Measurements from ENCODE around the gene RAE1. TPM values are rescaled to one million over a fixed set of nuclear protein-coding genes. Genes with fewer than 3 reads are reported as not detected.

The RAE1 gene
- total RNA-seq, 1 experiment from 2014 or later, result 46.3 TPM

DNA sequence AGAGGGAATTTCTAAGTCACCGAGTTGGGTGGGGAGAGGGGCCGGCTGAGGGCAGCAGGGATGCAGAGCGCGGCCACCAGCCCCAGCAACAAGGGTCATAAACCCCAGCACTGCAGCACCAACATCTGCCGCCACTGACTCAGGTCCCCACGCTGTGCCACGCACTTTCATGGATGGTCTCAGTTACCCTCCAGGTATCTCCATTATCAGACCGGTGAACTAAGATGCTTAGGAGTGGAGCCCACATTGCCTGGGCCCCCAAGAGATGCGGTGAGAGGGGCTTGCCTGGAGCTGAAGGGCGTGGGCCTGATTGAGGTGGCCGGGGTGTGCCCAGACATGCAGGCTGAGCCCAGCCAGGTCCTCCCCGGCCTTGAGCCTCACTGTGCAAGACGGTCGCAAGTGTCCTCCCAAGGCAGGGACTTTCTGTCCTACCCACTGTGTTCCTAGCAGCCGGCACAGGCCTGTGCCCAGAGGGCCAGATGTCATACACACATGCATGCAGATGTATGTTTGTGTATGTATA, 59.4 kb downstream of the RAE1 start:
- ChIA-PET RAD21 (ENCODE audit: low non-redundant PET in 1 of 2, low total read pairs in 2 of 2, uncharacterized antibody in 2 of 2, unreplicated experiment in 2 of 2) (no interaction called here), CTCF (no interaction called here), POLR2A (no interaction called here)
- DNase-seq (ENCODE audit: low read depth, low spot score) (no peak), ATAC-seq (no peak)
- Histone ChIP-seq H4K20me1 (ENCODE audit: insufficient read depth) (no peaks in the 10 kb centered on the region), H3K9ac (ENCODE audit: low read length) (no peak overlapping the region), H3K4me2 (ENCODE audit: low read length) (no peak overlapping the region), H2AFZ (ENCODE audit: low read depth, low read length, poor library complexity, severe bottlenecking) (no peak overlapping the region), H3K27me3 (ENCODE audit: insufficient read depth, low read length) (no peaks in the 10 kb centered on the region), H3K4me3 (replicated peaks in 1 of 2; ENCODE audit: low read depth in 1 of 2, low read length in 2 of 2) (no peak overlapping the region), H3K36me3 (ENCODE audit: control insufficient read depth in 1 of 2, insufficient read depth in 2 of 2, low read length in 2 of 2) (peaks cover 2 to 11% of the 10 kb centered on the region in 2 experiments; a peak in 2 of 4 replicates), H3K9me2 (ENCODE audit: insufficient read depth) (no peaks in the 10 kb centered on the region), H3K9me3 (ENCODE audit: control insufficient read depth in 1 of 2, insufficient read depth in 1 of 2, low read depth in 1 of 2, low read length in 2 of 2) (no peaks in the 10 kb centered on the region), H3K79me2 (ENCODE audit: insufficient read depth, low read length) (no peaks in the 10 kb centered on the region), H3K27ac (ENCODE audit: low read depth, low read length) (no peak overlapping the region), H3K4me1 (ENCODE audit: control insufficient read depth in 1 of 2, insufficient read depth in 2 of 2, low read length in 2 of 2) (peaks cover 0 to 5% of the 10 kb centered on the region in 2 experiments; a peak in 2 of 4 replicates)
- TF ChIP-seq ZNF274 (IDR thresholded peaks at IDR 0.05; ENCODE audit: low read depth, low read length), result no peak
- TF ChIP-seq, protein P1, sequence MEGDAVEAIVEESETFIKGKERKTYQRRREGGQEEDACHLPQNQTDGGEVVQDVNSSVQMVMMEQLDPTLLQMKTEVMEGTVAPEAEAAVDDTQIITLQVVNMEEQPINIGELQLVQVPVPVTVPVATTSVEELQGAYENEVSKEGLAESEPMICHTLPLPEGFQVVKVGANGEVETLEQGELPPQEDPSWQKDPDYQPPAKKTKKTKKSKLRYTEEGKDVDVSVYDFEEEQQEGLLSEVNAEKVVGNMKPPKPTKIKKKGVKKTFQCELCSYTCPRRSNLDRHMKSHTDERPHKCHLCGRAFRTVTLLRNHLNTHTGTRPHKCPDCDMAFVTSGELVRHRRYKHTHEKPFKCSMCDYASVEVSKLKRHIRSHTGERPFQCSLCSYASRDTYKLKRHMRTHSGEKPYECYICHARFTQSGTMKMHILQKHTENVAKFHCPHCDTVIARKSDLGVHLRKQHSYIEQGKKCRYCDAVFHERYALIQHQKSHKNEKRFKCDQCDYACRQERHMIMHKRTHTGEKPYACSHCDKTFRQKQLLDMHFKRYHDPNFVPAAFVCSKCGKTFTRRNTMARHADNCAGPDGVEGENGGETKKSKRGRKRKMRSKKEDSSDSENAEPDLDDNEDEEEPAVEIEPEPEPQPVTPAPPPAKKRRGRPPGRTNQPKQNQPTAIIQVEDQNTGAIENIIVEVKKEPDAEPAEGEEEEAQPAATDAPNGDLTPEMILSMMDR (IDR thresholded peaks at IDR 0.05 in 2 of 3, conservative IDR thresholded peaks at IDR 0.05 in 1 of 3; ENCODE audit: borderline replicate concordance in 1 of 3, insufficient read depth in 1 of 3, low read depth in 2 of 3, low read length in 2 of 3), result no peak
- no peak for TF ChIP-seq EGR1 (IDR thresholded peaks at IDR 0.05; ENCODE audit: low read depth)
- no peak for TF ChIP-seq YY1 (IDR thresholded peaks at IDR 0.05; ENCODE audit: extremely low read depth, insufficient replicate concordance, low read depth, low read length)
- TF ChIP-seq EZH2phosphoT487 (IDR thresholded peaks at IDR 0.05; ENCODE audit: borderline replicate concordance), result no peak
- TF ChIP-seq FOSL1 (IDR thresholded peaks at IDR 0.05; ENCODE audit: low read depth), result no peak
- TF ChIP-seq SRF (IDR thresholded peaks at IDR 0.05; ENCODE audit: low read depth), result no peak
- intact Hi-C loops (cut with micrococcal nuclease), result no loop called here
- no TSS peak for BruUV-seq (replicated peaks)

- RAD21 ChIA-PET (ENCODE audit: low non-redundant PET in 1 of 2, low total read pairs in 2 of 2, uncharacterized antibody in 2 of 2, unreplicated experiment in 2 of 2), result no interaction called here
- intact Hi-C loops (cut with micrococcal nuclease), result no loop called here
- ATAC-seq, result no peak
- Histone ChIP-seq H3K27ac (ENCODE audit: low read depth, low read length) (no peak overlapping the region), H3K9me2 (ENCODE audit: insufficient read depth) (no peaks in the 10 kb centered on the region), H2AFZ (ENCODE audit: low read depth, low read length, poor library complexity, severe bottlenecking) (no peak overlapping the region), H4K20me1 (ENCODE audit: insufficient read depth) (no peaks in the 10 kb centered on the region), H3K4me1 (ENCODE audit: control insufficient read depth in 1 of 2, insufficient read depth in 2 of 2, low read length in 2 of 2) (peaks cover 0 to 5% of the 10 kb centered on the region in 2 experiments; a peak in 2 of 4 replicates), H3K36me3 (ENCODE audit: control insufficient read depth in 1 of 2, insufficient read depth in 2 of 2, low read length in 2 of 2) (peaks cover 2 to 11% of the 10 kb centered on the region in 2 experiments; a peak in 2 of 4 replicates), H3K79me2 (ENCODE audit: insufficient read depth, low read length) (no peaks in the 10 kb centered on the region), H3K4me3 (replicated peaks in 1 of 2; ENCODE audit: low read depth in 1 of 2, low read length in 2 of 2) (no peak overlapping the region), H3K9me3 (ENCODE audit: control insufficient read depth in 1 of 2, insufficient read depth in 1 of 2, low read depth in 1 of 2, low read length in 2 of 2) (no peaks in the 10 kb centered on the region), H3K9ac (ENCODE audit: low read length) (no peak overlapping the region), H3K4me2 (ENCODE audit: low read length) (no peak overlapping the region), H3K27me3 (ENCODE audit: insufficient read depth, low read length) (no peaks in the 10 kb centered on the region)
- DNase-seq (ENCODE audit: low read depth, low spot score), result no peak
- BruUV-seq (replicated peaks), result no TSS peak
- POLR2A ChIA-PET, result no interaction called here
- CTCF ChIA-PET, result no interaction called here
- no peak for TF ChIP-seq TCF7L2 (IDR thresholded peaks at IDR 0.05; ENCODE audit: borderline replicate concordance, extremely low read depth, insufficient read depth, insufficient read length)
- TF ChIP-seq, protein P2, sequence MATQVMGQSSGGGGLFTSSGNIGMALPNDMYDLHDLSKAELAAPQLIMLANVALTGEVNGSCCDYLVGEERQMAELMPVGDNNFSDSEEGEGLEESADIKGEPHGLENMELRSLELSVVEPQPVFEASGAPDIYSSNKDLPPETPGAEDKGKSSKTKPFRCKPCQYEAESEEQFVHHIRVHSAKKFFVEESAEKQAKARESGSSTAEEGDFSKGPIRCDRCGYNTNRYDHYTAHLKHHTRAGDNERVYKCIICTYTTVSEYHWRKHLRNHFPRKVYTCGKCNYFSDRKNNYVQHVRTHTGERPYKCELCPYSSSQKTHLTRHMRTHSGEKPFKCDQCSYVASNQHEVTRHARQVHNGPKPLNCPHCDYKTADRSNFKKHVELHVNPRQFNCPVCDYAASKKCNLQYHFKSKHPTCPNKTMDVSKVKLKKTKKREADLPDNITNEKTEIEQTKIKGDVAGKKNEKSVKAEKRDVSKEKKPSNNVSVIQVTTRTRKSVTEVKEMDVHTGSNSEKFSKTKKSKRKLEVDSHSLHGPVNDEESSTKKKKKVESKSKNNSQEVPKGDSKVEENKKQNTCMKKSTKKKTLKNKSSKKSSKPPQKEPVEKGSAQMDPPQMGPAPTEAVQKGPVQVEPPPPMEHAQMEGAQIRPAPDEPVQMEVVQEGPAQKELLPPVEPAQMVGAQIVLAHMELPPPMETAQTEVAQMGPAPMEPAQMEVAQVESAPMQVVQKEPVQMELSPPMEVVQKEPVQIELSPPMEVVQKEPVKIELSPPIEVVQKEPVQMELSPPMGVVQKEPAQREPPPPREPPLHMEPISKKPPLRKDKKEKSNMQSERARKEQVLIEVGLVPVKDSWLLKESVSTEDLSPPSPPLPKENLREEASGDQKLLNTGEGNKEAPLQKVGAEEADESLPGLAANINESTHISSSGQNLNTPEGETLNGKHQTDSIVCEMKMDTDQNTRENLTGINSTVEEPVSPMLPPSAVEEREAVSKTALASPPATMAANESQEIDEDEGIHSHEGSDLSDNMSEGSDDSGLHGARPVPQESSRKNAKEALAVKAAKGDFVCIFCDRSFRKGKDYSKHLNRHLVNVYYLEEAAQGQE (IDR thresholded peaks at IDR 0.05; ENCODE audit: low read depth), result no peak
- TF ChIP-seq POLR2AphosphoS5 (IDR thresholded peaks at IDR 0.05; ENCODE audit: low read depth, low read length), result no peak
- no peak for TF ChIP-seq EGR1 (IDR thresholded peaks at IDR 0.05; ENCODE audit: low read depth)
- TF ChIP-seq ZNF274 (IDR thresholded peaks at IDR 0.05; ENCODE audit: low read depth, low read length), result no peak
- no peak for TF ChIP-seq CBX3 (IDR thresholded peaks at IDR 0.05; ENCODE audit: low read depth)
- no peak for TF ChIP-seq CEBPB (IDR thresholded peaks at IDR 0.05; ENCODE audit: low read depth)
Measured at GRCh38 chr20:57410924-57411323, 59.9 kb downstream of the RAE1 start.

Measured in HCT116 (cell line).